22Rv1 (cell line): ENCODE measurements around the gene ACMSD.
A peak's percentile ranks its signal among the peaks of the same experiment; 100 is the strongest.

ENCODE experiments used
- H3K27ac ChIP-seq: fragments of 450-650 bp; 2 replicates; pipeline ENCODE4 v1.5.1; 2017
- ZFX ChIP-seq: fragments of 450-650 bp; IDR thresholded peaks from 2 replicates; pipeline ENCODE4 v1.6.1; 2017; ENCODE audit warnings: antibody characterized with exemption, borderline replicate concordance
- TF ChIP-seq, protein P1 (sequence below): fragments of 450-650 bp; IDR thresholded peaks from 2 replicates; pipeline ENCODE4 v1.5.1; 2017; ENCODE audit warnings: mild to moderate bottlenecking

The ACMSD gene

DNA sequence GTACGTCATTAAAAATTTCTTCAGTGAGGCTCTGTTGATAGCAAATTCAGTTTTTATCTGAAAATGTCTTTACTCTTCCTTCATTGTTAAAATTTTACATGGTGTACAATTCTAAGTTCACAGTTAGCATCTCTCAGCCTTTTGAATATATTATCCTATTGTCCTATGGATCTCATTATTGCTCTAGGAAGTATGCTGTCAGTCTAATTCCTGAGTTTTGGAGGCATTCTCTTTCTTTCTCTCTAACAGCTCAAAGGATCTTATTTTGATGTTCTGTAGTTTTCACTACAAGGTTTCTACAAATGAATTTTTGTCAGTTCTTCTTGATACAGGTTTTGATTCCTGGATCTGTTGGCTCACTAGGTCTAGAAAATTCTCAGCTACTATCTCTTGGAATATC lies 2.9 kb upstream of the ACMSD start:
- no peak overlapping the region for H3K27ac ChIP-seq
- TF ChIP-seq, protein P1, sequence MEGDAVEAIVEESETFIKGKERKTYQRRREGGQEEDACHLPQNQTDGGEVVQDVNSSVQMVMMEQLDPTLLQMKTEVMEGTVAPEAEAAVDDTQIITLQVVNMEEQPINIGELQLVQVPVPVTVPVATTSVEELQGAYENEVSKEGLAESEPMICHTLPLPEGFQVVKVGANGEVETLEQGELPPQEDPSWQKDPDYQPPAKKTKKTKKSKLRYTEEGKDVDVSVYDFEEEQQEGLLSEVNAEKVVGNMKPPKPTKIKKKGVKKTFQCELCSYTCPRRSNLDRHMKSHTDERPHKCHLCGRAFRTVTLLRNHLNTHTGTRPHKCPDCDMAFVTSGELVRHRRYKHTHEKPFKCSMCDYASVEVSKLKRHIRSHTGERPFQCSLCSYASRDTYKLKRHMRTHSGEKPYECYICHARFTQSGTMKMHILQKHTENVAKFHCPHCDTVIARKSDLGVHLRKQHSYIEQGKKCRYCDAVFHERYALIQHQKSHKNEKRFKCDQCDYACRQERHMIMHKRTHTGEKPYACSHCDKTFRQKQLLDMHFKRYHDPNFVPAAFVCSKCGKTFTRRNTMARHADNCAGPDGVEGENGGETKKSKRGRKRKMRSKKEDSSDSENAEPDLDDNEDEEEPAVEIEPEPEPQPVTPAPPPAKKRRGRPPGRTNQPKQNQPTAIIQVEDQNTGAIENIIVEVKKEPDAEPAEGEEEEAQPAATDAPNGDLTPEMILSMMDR: no peak
- TF ChIP-seq ZFX: no peak

DNA sequence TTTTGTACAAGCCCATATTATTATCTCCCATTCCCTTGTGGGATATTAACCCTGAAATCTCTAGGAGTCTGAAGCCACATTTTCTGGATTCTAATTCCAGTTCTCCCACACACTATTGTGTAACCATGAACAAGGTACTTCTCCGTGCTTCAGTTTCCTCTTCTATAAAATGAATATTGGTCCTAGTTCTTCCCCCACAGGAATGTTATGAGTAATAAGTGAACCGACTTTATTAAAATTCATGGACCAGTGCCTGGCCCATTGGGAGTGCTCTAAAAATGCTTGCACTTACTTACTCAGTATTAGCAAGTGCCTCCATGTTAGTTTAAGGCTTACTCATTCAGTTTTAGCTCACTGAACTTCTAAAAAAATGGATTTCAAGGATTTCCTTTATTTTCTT lies 1.4 kb upstream of the ACMSD start:
- TF ChIP-seq, protein P1: no peak
- no peak for TF ChIP-seq ZFX
- no peak overlapping the region for H3K27ac ChIP-seq

DNA sequence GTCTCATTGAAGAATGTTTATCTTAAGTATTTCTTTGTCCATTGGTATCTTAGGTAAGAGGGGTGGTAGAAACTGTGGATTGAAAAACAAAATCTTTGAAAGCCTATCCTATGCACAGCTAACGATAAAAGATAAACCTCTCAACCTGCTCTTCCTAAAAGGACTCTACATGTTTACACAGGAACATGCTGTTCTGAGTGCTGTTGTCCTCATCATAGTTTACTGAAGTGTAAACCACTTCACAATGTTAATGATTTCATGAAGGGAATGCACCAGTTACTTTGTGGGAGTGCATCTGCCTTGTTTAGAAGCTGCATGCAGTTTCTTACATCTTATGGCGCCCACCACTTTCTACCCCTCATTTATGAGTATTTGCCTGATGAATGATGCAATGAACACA lies 1.2 kb downstream of the ACMSD start:
- H3K27ac ChIP-seq: peak overlapping the region; percentile 61
- TF ChIP-seq, protein P1: no peak

DNA sequence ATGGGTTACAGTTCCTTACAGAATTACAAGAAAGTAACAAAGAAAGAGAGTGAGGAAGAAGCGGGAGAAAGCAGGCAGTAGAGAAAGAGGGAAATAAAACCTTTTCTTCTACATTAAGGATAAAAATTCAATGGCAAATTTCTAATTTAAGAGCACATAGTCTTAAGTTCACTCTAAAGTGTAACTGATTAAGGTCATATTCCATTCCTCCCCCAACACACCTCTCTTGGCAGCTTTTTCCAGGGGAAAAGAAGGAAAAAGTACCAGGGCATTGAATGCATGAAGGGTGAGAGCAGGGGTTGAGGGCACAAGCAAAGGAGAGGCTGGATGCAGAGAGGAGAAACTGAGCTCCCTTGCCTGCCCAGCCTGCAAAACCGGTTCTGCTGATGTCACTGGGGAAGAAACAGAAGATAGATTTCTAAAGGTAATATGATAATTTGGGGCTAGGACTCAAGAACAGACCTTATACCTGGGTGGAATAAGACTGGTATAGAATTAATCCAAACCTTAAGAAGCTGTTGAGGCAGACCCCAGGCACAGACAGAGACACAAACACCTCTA lies 4.6 kb downstream of the ACMSD start:
- no peak overlapping the region for H3K27ac ChIP-seq
- TF ChIP-seq, protein P1: no peak
- no peak for TF ChIP-seq ZFX

DNA sequence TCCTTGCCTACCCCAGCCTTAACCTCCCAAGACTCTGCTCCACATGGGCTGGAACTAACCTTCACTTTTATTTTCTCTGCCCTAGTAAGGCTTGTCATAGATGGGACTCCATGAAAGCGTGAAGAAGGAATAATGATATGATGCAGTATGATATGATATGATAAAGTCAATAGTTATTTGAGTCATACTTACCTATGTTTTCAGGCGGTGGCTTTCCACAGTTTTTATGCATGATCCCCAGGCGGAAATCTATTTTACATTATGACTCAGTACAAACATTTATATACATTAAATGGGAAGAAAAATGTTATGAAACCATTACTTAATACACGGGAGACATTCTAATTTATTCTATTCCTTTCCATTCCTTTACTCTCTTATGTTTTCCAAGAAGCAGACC lies 5.6 kb downstream of the ACMSD start:
- TF ChIP-seq, protein P1: no peak
- no peak for TF ChIP-seq ZFX
- H3K27ac ChIP-seq: no peak overlapping the region

DNA sequence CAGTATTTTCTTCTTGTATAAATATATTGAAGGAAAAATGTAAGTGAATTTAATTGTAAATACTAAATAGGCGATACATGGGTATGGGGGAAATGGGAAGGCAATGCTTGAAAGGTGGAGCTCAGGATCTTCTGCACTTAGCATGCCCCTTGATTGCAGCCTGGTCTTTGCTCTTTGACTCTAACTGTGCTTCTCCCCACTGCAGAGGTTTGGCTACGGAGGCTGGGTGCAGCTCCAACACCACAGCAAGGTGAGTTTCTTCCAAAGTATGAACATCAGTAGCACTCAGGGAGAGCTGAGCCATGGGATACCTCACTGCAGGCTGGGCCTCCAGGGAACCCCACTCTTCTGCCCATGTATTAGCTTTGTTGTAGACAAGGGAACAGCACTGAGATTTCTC lies 6.6 kb downstream of the ACMSD start:
- TF ChIP-seq ZFX: no peak
- TF ChIP-seq, protein P1: no peak
- no peak overlapping the region for H3K27ac ChIP-seq

DNA sequence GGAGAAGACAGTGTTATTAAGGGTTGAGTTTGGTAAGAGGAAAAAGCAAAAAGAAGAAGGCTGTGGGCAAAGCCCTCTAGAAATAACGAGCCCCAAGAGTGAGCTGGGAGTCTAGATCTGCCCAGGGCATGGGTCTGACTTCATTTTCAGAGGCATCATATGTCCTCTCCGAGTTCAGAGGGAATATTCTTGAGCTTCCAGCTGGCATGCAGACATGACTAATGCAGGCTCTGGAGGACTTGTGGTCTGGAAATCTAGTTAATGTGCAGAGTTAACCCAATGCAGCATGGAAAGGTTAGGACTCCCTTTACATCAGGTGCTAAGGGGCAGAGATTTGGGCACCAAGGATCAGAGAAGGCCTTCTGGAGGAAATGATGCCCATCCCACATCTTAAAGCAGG lies 7.3 kb downstream of the ACMSD start:
- H3K27ac ChIP-seq: no peak overlapping the region

More for the DNA sequence above, 7.3 kb downstream of the ACMSD start:
- TF ChIP-seq ZFX: no peak
- TF ChIP-seq, protein P1: no peak
